IPS-18c (cell line): ENCODE measurements around the gene KLRK1.
A peak's percentile ranks its signal among the peaks of the same experiment; 100 is the strongest.
"Not testable (repeated sequence)": the region's sequence is repeated elsewhere in the genome, so short reads cannot be mapped to it uniquely, and the experiment has no call there.

Experiments
- H3K4me3 ChIP-seq: 2 replicates; pipeline ENCODE4 v1.7.0; 2013; ENCODE audit warnings: low read depth, mild to moderate bottlenecking, low read length, moderate library complexity; ENCODE audit not compliant: insufficient read depth
- H3K9me3 ChIP-seq: one replicate; pipeline ENCODE4 v1.6.1; 2013; ENCODE audit warnings: mild to moderate bottlenecking, low read length, moderate library complexity; ENCODE audit not compliant: control insufficient read depth, insufficient read depth

KLRK1 gene

DNA sequence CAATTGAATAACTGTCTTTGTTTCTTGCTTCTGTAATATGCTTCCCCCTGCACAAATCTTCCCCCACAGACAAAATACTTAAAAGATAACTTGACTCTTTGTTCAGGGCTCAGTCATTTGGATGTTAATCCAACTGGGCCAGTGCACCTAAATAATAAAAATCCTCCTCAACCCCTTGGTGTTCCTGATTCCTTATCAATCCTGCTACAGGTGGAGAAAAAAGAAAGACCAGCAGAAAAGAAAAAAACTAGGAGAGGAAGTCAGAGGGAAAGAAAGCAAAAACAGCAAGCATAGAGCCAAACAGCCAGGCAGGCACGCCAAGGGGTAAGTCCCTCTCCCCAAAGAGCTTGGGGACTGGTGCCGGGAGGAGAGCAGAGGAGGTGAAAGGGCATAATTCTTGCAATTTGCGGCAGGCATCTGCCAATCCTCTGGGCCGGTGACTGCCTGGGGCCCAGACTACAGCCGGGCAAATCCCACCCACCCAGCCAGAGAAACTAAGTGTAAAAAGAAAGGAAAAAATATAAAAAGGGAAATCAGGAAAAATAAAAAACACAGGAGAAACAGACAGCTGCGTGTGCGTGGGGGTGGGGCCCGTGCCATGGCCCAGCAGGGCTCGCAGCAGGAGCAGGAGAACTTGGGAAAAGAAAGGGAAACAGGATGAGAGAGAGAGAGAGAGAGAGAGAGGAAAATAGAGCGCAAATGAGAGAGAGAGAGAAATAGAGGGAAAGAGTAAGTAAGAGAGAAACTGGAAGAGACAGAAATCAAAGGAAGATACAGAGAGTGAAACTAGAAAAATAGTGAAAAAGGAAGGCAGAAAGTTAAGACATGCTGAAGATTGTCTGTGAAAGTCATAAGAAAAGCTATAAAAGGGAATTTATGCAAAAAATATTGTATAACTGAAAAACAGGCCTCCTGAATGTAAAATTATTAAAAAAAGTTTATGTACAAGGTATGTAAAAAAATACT, 21.4 kb downstream of the KLRK1 start:
- Histone ChIP-seq H3K9me3 (peaks cover 2% of the 10 kb centered on the region), H3K4me3 (no peak overlapping the region)

DNA sequence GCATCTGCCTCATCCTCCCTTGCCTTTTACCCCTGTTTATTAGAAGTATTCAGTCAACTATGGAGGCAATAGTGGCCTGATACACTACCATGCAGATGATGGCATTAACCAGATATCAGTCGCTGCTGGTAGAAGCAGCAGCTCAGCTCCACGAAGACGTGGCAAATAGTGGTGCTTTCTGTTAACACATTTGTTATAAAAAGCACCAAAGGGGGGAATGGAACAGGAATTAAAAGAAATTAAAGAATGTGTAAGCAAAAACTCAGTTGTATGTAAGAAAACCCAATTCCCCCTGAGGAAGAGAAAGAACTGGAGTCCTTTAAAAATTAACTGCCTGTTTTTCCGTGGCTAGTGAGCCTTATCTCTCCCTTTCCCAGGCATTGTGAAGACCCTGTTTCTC, 22.1 kb downstream of the KLRK1 start:
- H3K9me3 ChIP-seq, H3K4me3 ChIP-seq: not testable (repeated sequence)

DNA sequence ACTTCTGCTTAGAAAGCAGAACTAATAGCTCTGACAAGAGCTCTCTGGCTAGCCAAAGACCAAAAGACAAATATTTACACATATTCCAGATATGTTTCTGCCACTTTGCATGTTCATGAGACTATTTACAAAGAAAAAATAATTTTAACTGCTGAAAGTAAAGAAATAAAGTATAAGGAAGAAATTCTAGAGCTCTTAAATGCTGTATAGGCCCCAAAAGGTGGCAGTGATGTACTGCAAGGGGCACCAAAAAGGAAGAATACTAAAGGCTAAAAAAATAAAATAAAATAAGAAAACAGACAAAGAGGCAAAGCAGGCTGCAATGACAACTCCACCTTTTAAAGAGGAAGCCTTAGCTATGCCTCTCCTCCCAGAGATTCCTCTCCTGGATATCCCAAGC, 23.0 kb downstream of the KLRK1 start:
- H3K9me3 ChIP-seq = peaks cover 2% of the 10 kb centered on the region
- no peak overlapping the region for H3K4me3 ChIP-seq

DNA sequence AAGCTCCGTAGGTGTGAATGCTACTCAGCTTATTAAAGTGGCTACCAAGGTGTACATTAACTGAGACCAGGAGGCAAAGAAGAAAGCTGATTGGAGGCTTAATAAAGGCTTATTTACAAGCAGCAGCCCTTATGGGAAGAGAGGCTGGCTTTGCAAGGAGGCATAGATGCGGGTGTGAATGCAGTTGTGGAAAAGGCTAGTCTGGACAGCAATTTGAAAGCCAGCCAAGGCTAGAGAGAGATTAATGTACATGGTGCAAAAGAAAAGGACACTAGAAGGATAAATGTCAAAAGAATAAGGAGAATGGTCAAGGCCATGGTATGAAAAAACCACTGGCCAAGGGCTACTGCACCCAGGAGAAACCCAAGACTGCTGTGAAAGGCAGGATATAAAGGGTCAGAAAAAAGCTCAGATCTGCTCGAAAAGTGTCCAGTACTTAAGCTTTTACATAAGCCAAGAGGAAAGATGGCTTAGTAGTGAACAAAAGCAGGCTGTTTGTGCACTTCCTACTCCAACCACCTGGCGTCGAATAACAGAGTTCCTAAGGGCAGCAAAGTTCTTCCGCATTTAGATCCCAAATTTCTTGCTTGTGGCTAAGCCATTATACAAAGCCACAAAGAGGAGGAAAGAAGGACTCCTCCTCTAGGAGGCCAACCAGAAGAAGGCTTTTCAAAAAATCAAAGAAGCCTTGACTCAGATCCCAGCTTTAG, 24.0 kb downstream of the KLRK1 start:
- H3K4me3 ChIP-seq = peak overlapping the region; percentile 49; the same call in 1 of the 2 replicates
- peaks cover 2% of the 10 kb centered on the region for H3K9me3 ChIP-seq

DNA sequence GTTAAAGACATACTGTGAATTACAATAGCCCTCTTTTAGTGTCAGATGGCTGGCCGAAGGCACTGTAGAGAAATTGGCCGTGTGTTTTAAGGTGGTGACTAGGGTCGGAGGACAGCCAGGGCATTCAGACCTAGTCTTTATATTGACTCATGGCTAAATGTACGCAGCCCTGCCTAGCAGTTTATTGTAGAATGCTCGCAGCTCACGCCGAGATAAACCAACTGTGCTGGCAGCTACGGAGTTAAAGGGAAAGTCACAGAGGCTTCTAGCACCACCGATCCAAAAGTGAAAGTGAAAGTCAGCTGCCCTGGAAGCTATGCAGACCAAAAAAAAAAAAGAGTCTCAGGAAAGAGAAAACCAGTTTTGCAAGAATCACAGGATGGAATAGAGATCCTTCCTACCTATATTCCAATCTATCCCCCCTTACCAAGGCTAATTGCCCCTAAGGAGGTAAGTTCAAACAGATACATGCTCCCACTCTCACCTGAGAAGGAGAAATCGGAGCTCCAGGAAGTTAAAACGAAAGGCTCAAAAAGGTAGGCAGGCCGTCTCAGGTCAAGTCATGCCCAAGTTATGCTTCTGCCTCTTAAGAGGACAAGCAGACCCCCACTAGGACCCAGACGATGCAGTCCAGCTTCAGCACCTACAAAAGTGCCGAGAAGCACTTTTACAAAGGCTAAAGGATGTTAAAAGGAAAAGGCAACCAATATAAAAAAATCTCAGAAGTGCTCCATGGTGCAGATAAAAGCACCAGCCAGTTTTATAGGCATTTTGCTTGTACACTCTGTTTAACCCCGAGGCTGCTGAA, 24.8 kb downstream of the KLRK1 start:
- Histone ChIP-seq H3K4me3 (peak overlapping the region; percentile 49), H3K9me3 (peaks cover 2% of the 10 kb centered on the region)

DNA sequence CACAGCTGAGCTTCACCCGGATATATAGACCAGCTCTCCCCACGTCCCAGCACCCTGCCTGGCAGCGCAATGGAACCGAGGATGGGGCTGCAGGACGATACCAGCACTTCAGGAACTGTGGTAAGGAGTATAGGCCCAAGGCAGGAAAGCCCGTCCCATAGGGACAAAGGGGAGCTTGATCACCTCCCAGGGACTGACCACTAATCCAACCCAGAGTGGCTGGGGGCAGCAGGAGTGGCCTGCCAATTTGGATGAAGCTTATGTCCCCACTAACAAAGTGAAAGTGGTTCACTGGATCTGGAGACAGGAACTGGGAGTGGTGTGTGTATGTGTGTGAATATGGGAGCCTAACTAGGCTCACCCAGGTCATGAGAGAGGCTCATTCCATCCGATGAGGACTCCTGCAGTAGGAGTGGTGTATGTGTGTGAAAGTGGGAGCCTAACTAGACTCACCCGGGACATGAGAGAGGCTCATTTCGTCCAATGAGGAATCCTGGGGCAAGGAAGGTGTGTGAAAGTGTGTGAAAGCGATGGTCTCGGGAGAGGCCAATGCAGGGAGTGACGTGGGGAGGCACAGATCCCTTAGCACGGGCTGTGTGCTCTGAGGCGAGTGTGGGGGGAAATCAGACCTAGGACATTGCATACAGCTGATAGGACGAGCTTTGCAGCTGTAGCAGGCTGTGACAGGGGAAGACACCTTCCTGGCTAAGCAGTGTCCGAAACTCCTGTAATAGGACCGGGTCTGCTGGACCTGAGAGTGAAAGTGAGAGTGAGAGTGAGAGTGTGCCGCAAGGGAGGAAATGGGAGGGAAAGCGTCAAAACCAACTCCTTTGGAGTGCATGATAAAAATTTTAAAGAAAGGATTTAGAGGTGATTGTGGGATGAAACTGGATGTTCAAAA, 25.7 kb downstream of the KLRK1 start:
- H3K4me3 ChIP-seq = peak overlapping the region; percentile 49
- peaks cover 2% of the 10 kb centered on the region for H3K9me3 ChIP-seq

DNA sequence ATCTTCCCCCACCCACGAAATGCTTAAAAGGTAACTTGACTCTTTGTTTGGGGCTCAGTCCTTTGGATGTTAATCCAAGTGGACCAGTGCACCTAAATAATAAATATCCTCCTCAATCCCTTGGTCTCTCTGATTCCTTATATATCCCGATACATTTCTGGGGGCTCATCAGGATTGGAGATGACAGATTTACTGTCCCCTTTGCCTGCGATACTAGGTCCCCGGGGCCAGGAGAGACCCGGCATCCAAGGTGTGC, 26.3 kb downstream of the KLRK1 start:
- no peak overlapping the region for H3K4me3 ChIP-seq

DNA sequence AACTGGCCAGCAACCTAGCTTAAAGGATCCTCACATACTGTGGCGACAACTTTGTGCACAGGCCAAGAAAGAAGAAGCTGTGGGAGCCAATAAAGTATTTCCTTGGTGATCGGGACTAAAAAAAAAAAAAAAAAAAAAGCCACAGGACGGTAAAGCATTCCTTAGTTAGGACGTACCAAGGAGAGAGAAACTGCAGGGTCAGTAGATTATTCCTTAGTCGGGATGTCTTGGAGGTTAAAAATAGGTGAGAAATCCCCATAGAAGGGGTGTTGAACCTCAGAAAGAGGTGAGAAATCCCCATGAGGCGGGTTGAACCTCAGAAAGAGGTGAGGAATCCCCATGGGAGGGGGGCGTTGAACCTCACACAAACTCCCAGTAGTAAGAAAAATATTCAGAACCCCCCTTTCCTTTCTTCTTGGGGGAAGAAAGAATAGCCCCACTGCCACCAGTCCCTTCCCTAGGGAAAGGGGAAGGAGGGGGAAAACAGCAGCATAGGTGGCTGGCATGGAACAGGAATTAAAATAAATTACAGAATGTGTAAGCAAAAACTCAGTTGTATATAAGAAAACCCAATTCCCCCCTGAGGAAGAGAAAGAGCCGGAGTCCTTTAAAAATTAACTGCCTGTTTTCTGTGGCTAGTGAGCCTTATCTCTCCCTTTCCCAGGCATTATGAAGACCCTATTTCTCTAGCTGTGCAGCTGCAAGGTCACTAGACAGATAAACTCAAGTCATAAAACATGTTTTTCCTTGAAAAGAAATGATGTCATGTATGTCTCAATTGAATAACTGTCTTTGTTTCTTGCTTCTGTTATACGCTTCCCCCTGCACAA, 26.8 kb downstream of the KLRK1 start:
- peaks cover 6% of the 10 kb centered on the region for H3K9me3 ChIP-seq
- no peak overlapping the region for H3K4me3 ChIP-seq

More for the DNA sequence above, 26.3 kb downstream of the KLRK1 start:
- H3K9me3 ChIP-seq = peaks cover 2% of the 10 kb centered on the region

DNA sequence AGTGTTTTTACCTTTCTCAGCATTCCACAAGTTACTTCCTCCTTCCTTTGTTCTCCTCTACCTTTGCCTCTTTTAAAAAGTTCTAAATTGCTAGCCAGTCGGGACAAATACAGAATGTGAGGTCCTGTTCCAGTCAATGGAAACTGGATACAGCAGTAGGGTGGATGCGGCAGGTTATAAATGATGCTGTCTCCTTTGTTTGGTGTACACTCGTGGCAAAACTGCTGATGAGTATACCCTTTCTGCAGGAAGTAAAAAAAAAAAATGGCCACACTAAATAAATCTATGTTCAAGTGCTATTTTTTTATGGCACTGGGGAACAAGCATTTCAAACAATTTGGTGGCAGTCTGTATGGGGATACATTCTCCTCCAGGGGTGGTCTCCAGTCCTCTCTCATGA, 27.5 kb downstream of the KLRK1 start:
- H3K9me3 ChIP-seq = peaks cover 4% of the 10 kb centered on the region
- H3K4me3 ChIP-seq = no peak overlapping the region

DNA sequence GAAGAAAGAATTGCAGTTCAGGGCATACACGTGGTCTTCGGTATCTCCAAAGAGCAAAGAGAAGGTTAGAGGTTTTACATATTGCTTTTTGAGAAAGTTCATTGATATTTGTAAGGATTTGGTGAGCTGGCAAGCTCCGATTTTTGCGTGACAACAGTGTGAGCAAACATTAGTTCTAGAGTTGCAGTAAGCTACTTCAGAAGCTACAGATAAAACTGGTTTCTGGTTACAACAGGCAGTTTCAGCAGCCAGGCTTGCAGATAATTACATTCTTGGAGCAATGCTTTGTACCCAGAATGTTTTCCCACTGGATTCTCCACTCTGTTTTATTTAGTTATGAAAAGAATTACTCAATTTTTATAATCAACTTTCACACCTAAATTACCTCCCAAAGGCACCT, 28.2 kb downstream of the KLRK1 start:
- Histone ChIP-seq H3K4me3 (no peak overlapping the region), H3K9me3 (peaks cover 4% of the 10 kb centered on the region)

DNA sequence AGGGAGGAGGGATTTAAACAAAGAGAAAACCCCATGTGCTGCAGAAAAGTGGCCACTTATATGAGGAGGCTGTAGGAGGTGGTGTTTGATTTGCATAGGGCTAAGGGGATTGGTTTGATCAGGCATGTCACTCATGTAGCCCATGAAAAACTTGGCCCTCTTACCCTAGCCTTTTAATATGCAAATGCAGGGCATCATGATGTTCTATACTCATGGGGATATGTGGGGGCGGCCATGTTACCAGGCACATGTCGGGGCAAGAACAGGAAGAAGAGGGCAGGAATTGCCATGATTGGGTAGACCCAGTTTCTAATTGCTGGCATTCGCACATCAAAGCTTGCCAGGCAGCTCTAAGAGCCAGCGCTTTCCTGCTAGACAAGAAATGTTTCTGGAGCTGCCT, 28.8 kb downstream of the KLRK1 start:
- H3K4me3 ChIP-seq = no peak overlapping the region

DNA sequence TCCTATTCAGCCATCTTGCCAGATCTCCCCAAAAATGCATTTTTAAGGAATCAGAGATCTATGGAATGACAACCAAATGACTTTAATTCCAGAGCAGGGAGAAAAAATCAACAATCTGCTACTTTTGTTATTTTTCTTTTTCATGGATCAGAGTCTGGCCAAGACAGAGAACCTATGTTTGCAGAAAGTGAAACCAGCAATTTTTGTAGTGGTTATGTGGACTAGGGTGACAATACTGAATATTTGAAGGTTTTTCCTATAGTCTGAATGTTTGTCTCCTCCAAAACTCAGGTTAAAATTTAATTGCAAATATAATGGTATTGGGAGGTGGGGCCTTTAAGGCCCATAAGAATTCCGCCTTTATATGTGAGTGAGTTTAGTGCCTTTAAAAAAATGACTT, 30.9 kb downstream of the KLRK1 start:
- no peak overlapping the region for H3K4me3 ChIP-seq
- H3K9me3 ChIP-seq = peaks cover 4% of the 10 kb centered on the region

More for the DNA sequence above, 28.8 kb downstream of the KLRK1 start:
- H3K9me3 ChIP-seq = peaks cover 4% of the 10 kb centered on the region

DNA sequence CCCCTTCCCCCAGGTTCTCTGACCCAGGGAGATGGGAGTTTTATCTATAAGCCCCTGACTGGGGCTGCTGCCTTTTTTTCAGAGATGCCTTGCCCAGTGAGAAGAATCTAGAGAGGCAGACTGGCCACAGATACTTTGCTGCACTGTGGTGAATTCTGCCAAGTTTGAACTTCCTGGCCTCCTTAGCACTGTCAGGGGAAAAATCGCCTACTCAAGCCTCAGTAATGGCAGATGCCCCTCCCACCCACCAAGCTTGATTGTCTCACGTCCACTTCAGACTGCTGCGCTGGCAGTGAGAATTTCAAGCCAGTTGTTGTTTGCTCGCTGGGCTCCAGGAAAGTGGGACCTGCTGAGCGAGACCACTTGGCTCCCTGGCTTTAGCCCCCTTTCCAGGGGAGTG, 31.7 kb downstream of the KLRK1 start:
- H3K9me3 ChIP-seq = peaks cover 4% of the 10 kb centered on the region
- no peak overlapping the region for H3K4me3 ChIP-seq

DNA sequence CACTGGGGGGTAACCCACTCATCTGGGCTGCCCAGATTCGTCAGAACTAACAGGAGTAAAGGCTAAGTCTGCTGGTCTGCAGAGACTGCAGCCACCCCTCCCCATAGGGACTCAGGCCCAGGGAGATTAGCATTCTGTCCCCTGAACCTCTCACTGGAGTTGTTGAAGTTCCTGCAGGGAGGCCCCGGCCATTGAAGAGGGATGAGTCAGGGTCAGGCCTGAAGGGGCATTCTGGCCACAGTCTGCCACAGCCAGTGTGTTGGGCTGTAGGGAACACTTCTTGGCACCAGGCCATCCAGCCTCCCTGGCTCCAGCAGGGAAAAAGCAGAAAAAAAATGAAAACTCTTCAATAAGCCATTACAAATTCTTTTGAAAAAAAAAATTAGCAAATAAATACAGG, 35.3 kb downstream of the KLRK1 start:
- Histone ChIP-seq H3K9me3 (peaks cover 4% of the 10 kb centered on the region), H3K4me3 (no peak overlapping the region)

DNA sequence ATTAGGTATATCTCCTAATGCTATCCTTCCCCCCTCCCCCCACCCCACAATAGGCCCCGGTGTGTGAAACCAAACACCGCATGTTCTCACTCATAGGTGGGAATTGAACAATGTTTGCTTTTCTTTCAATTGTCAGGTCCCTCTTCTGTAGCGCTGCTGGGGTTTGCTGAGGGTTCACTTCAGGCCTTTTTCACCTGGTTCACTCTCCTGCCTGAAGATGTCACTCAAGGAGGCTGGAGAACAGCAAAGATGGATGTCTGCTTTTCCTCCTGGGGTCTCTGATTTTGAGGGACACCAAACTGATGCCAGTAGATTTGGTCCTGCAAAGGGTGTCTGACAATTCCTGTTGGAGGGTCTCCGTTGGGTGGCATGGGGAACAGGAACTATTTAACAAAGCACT, 35.8 kb downstream of the KLRK1 start:
- H3K9me3 ChIP-seq = peaks cover 4% of the 10 kb centered on the region
- H3K4me3 ChIP-seq = no peak overlapping the region

DNA sequence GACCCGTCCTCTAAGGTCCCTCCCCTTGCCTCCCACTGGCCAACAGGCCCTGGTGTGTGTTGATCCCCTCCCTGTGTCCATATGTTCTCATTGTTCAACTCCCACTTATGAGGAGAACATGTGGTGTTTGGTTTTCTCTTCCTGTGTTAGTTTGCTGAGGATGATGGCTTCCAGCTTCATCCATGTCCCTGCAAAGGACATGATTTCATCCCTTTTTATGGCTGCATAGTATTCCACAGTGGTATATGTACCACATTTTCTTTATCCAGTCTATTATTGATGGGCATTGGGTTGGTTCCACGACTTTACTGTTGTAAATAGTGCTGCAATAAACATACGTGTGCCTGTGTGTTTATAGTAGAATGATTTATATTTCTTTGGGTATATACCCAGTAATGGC, 38.4 kb downstream of the KLRK1 start:
- not testable (repeated sequence) for H3K9me3 ChIP-seq, H3K4me3 ChIP-seq
